HepG2 (cell line): Measurements from ENCODE around the gene FUT3. TPM values are rescaled to one million over a fixed set of nuclear protein-coding genes. Genes with fewer than 3 reads are reported as not detected.

ENCODE experiments used
- CBFB ChIP-seq: sonication (generic); formaldehyde crosslinking; IDR thresholded peaks from 2 replicates; pipeline ENCODE4 v1.4.0; 2020; ENCODE audit warnings: missing genetic modification reagents
- DMAP1 ChIP-seq: IDR thresholded peaks from 2 replicates; pipeline ENCODE4 v1.6.1; 2016
- ELF3 ChIP-seq: IDR thresholded peaks from 2 replicates; pipeline ENCODE4 v1.6.1; 2016; ENCODE audit warnings: missing genetic modification reagents, missing compliant biosample characterization
- FIP1L1 ChIP-seq: fragments of 200-400 bp; formaldehyde crosslinking; IDR thresholded peaks from 2 replicates; pipeline ENCODE4 v1.6.1; 2018; ENCODE audit warnings: low read depth, mild to moderate bottlenecking, low read length, moderate library complexity, borderline replicate concordance; ENCODE audit not compliant: insufficient read depth
- GABPB1 ChIP-seq: IDR thresholded peaks from 2 replicates; pipeline ENCODE4 v1.6.1; 2016; ENCODE audit warnings: mild to moderate bottlenecking, missing genetic modification reagents, moderate library complexity, missing compliant biosample characterization
- KAT8 ChIP-seq: IDR thresholded peaks from 2 replicates; pipeline ENCODE4 v1.6.1; 2016; ENCODE audit warnings: missing genetic modification reagents, missing compliant biosample characterization
- KLF12 ChIP-seq: sonication (generic); formaldehyde crosslinking; IDR thresholded peaks from 2 replicates; pipeline ENCODE4 v1.4.0; 2020; ENCODE audit warnings: missing genetic modification reagents, borderline replicate concordance
- KLF6 ChIP-seq: IDR thresholded peaks from 2 replicates; pipeline ENCODE4 v1.8.0; 2016; ENCODE audit warnings: missing biosample characterization, missing genetic modification reagents
- MYPOP ChIP-seq: sonication (generic); formaldehyde crosslinking; IDR thresholded peaks from 2 replicates; pipeline ENCODE4 v1.8.1; 2023; ENCODE audit warnings: mild to moderate bottlenecking, moderate library complexity, missing genetic modification reagents
- PLSCR1 ChIP-seq: sonication (generic); formaldehyde crosslinking; IDR thresholded peaks from 2 replicates; pipeline ENCODE4 v1.5.0; 2020; ENCODE audit warnings: missing genetic modification reagents, mild to moderate bottlenecking, borderline replicate concordance
- POLR2A ChIP-seq, 2 experiments: IDR thresholded peaks; 2 replicates each; pipeline ENCODE4 v1.6.1; 2011; ENCODE audit warnings: low read depth in 2 of 2, low read length in 2 of 2, mild to moderate bottlenecking in 1 of 2, moderate library complexity in 1 of 2; ENCODE audit not compliant: insufficient read depth in 1 of 2
- SMC3 ChIP-seq: IDR thresholded peaks from 2 replicates; pipeline ENCODE4 v1.6.1; 2011; ENCODE audit warnings: low read length, improper control_type of control experiment
- ZC3H13 ChIP-seq: sonication (generic); formaldehyde crosslinking; IDR thresholded peaks from 2 replicates; pipeline ENCODE4 v1.8.1; 2023; ENCODE audit warnings: mild to moderate bottlenecking, missing genetic modification reagents, moderate library complexity
- ZNF205 ChIP-seq: IDR thresholded peaks from 2 replicates; pipeline ENCODE4 v1.6.1; 2018; ENCODE audit warnings: missing biosample characterization, missing genetic modification reagents
- ZNF331 ChIP-seq: sonication (generic); formaldehyde crosslinking; IDR thresholded peaks from 2 replicates; pipeline ENCODE4 v1.4.0; 2020; ENCODE audit warnings: missing genetic modification reagents
- ZNF34 ChIP-seq: sonication (generic); formaldehyde crosslinking; IDR thresholded peaks from 2 replicates; pipeline ENCODE4 v1.4.0; 2020; ENCODE audit warnings: mild to moderate bottlenecking, missing genetic modification reagents, borderline replicate concordance
- ZNF547 ChIP-seq: sonication (generic); formaldehyde crosslinking; IDR thresholded peaks from 2 replicates; pipeline ENCODE4 v1.5.1; 2020; ENCODE audit warnings: mild to moderate bottlenecking, missing genetic modification reagents
- ZNF891 ChIP-seq: sonication (generic); formaldehyde crosslinking; IDR thresholded peaks from 2 replicates; pipeline ENCODE4 v1.5.0; 2020; ENCODE audit warnings: mild to moderate bottlenecking, missing genetic modification reagents
- polyA plus RNA-seq, 8 experiments: library from polyadenylated mRNA; depleted of rRNA in 3 of 8; stranded (reverse) in 7 of 8; unstranded in 1 of 8; fragments of >200 nt; fragmentation: Illumina TruSeq in 4 of 8; extraction: Trizol in 4 of 8; gene quantifications; 2 replicates each; pipeline versions ENCODE4 v1.2.1 to v1.2.3, GENCODE V29; 2011 to 2016; ENCODE audit warnings: low read depth in 4 of 8, missing spikeins in 1 of 8, mixed read lengths in 1 of 8; ENCODE audit not compliant: insufficient read depth in 1 of 8
- total RNA-seq, 5 experiments: library from RNA; depleted of rRNA; stranded (reverse); fragments of >200 nt; fragmentation: Illumina TruSeq; extraction: Trizol; gene quantifications; 2 replicates each; pipeline ENCODE4 v1.2.3, GENCODE V29; 2016; ENCODE audit warnings: low read depth in 1 of 5
- TF ChIP-seq, protein P1 (sequence below): IDR thresholded peaks from 2 replicates; pipeline ENCODE4 v1.6.1; 2016; ENCODE audit warnings: missing genetic modification reagents, missing compliant biosample characterization
- TF ChIP-seq, protein P2 (sequence below): IDR thresholded peaks from 2 replicates; pipeline ENCODE4 v1.6.1; 2018; ENCODE audit warnings: missing genetic modification reagents
- TF ChIP-seq, protein P3 (sequence below): sonication (generic); formaldehyde crosslinking; conservative IDR thresholded peaks from 2 replicates; pipeline ENCODE4 v1.8.0; 2022; ENCODE audit warnings: missing genetic modification reagents
- TF ChIP-seq, protein P4 (sequence below): IDR thresholded peaks from 2 replicates; pipeline ENCODE4 v1.6.1; 2012; ENCODE audit warnings: inconsistent platforms
- TF ChIP-seq, protein P5 (sequence below): IDR thresholded peaks from 2 replicates; pipeline ENCODE4 v1.6.1; 2016; ENCODE audit warnings: mild to moderate bottlenecking

Gene FUT3
- total and polyA plus RNA-seq, 2 of the 13 experiments (the other 11 are each of a cell fraction or from before 2014, with no cell fraction given): 0.53 to 1.1 TPM

- TF ChIP-seq PLSCR1 (CRISPR knock-in tag): no peak
- TF ChIP-seq ZNF547: 0 out of 2 replicates have a peak, but pooled peaks have one; percentile 80
- TF ChIP-seq, protein P1, sequence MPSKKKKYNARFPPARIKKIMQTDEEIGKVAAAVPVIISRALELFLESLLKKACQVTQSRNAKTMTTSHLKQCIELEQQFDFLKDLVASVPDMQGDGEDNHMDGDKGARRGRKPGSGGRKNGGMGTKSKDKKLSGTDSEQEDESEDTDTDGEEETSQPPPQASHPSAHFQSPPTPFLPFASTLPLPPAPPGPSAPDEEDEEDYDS (CRISPR knock-in tag): peak; percentile 25; the same call in 1 of the 2 replicates
- TF ChIP-seq CBFB: peak; percentile 58
- TF ChIP-seq ZNF891: peak; percentile 70; the same call in 1 of the 2 replicates
- TF ChIP-seq SMC3: peak; percentile 59; the same call in 1 of the 2 replicates
- peak; percentile 75; the same call in 1 of the 2 replicates for TF ChIP-seq GABPB1 (CRISPR knock-in tag)
- TF ChIP-seq, protein P2, sequence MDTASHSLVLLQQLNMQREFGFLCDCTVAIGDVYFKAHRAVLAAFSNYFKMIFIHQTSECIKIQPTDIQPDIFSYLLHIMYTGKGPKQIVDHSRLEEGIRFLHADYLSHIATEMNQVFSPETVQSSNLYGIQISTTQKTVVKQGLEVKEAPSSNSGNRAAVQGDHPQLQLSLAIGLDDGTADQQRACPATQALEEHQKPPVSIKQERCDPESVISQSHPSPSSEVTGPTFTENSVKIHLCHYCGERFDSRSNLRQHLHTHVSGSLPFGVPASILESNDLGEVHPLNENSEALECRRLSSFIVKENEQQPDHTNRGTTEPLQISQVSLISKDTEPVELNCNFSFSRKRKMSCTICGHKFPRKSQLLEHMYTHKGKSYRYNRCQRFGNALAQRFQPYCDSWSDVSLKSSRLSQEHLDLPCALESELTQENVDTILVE (CRISPR knock-in tag): peak; percentile 43; the same call in 1 of the 2 replicates
- peak; percentile 45; the same call in 1 of the 2 replicates for TF ChIP-seq KAT8
- TF ChIP-seq, protein P3, sequence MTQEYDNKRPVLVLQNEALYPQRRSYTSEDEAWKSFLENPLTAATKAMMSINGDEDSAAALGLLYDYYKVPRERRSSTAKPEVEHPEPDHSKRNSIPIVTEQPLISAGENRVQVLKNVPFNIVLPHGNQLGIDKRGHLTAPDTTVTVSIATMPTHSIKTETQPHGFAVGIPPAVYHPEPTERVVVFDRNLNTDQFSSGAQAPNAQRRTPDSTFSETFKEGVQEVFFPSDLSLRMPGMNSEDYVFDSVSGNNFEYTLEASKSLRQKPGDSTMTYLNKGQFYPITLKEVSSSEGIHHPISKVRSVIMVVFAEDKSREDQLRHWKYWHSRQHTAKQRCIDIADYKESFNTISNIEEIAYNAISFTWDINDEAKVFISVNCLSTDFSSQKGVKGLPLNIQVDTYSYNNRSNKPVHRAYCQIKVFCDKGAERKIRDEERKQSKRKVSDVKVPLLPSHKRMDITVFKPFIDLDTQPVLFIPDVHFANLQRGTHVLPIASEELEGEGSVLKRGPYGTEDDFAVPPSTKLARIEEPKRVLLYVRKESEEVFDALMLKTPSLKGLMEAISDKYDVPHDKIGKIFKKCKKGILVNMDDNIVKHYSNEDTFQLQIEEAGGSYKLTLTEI (CRISPR knock-in tag): no peak
- TF ChIP-seq FIP1L1: no peak
- TF ChIP-seq ZNF34 (CRISPR knock-in tag): 0 out of 2 replicates have a peak, but pooled peaks have one; percentile 20
- TF ChIP-seq ELF3 (CRISPR knock-in tag): peak; percentile 11; the same call in 1 of the 2 replicates
- TF ChIP-seq, protein P4, sequence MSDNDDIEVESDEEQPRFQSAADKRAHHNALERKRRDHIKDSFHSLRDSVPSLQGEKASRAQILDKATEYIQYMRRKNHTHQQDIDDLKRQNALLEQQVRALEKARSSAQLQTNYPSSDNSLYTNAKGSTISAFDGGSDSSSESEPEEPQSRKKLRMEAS: peak; percentile 92
- TF ChIP-seq KLF6 (CRISPR knock-in tag): peak; percentile 68; the same call in 1 of the 2 replicates
- TF ChIP-seq ZC3H13: 0 out of 2 replicates have a peak, but pooled peaks have one; percentile 51
- TF ChIP-seq ZNF205: 0 out of 2 replicates have a peak, but pooled peaks have one; percentile 20
- TF ChIP-seq MYPOP: peak; percentile 89; the same call in 1 of the 2 replicates
- no peak for TF ChIP-seq KLF12 (CRISPR knock-in tag)
- TF ChIP-seq, protein P5, sequence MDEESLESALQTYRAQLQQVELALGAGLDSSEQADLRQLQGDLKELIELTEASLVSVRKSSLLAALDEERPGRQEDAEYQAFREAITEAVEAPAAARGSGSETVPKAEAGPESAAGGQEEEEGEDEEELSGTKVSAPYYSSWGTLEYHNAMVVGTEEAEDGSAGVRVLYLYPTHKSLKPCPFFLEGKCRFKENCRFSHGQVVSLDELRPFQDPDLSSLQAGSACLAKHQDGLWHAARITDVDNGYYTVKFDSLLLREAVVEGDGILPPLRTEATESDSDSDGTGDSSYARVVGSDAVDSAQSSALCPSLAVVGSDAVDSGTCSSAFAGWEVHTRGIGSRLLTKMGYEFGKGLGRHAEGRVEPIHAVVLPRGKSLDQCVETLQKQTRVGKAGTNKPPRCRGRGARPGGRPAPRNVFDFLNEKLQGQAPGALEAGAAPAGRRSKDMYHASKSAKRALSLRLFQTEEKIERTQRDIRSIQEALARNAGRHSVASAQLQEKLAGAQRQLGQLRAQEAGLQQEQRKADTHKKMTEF (CRISPR knock-in tag): peak; percentile 84; the same call in 1 of the 2 replicates
- TF ChIP-seq POLR2A (IDR thresholded peaks at IDR 0.05; ENCODE audit: insufficient read depth in 1 of 2, low read depth in 2 of 2, low read length in 2 of 2): peak in 1 of 2 experiments; percentile 42; a peak in 1 of 4 replicates
- peak; percentile 62 for TF ChIP-seq ZNF331 (CRISPR knock-in tag)
- TF ChIP-seq DMAP1 (CRISPR knock-in tag): peak; percentile 64; the same call in 1 of the 2 replicates
Observed at GRCh38 chr19:5803752-5804515, 47.3 kb downstream of the FUT3 start (continued).
